CD4-positive, alpha-beta T cell treated with Interleukin-4 for 4 hours (primary cell): ENCODE data around the gene ALG9.

Source experiments
- DNase-seq: peaks from one replicate; pipeline ENCODE4 v3.0.0-alpha.2; 2020

Gene ALG9

DNA sequence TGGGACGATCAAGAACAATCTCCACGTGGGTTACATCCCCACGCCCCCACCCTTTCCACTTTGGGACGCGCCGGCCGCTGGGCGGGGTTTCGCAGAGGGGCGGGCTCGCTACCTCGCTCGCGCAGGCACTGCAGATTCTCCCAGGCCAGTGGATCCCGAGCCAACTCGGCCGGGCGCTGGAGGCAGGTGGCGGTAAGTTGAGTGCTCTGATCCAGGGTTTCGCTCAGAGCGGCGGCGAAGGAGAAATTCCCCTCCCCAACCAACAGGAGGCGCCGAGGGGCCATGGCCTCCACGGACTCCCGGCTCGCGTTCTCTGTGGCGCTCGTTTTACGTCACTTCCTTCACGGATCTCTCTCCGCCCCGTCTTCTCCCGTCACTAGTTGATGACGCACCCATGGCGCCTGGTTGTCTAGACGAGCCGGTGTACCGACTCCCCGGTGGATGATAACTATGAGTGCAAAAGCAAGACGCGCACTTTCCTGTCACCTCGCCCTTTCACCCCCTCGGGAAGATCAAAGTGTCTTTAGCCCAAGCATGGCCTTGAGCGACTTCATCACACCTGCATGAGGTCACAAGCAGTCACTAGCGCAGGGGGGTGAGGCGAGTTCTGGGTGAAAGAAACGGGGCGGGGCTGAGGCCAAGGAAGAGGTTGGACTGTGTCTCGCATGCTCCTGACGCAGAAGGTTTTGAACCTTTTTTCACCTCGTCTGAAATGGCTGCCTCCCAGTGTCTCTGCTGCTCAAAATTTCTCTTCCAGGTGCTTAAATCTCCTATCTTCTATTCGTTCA lies 7.7 kb upstream of the ALG9 start, which contains the start of the genes CFAP68 and FDXACB1:
TSS of gene CFAP68 (plus strand) at position 693 of the 788 bp plus-strand sequence. CDS start at position 713, 20 bp downstream.
TSS of gene FDXACB1 (minus strand) at position 317 of the 788 bp plus-strand sequence. CDS start at position 284, 33 bp downstream.
- DNase-seq: peak; percentile 95

GRCh38 chr11:111878385-111878848 lies 7.0 kb upstream of the ALG9 start:
- DNase-seq: no peak

DNA sequence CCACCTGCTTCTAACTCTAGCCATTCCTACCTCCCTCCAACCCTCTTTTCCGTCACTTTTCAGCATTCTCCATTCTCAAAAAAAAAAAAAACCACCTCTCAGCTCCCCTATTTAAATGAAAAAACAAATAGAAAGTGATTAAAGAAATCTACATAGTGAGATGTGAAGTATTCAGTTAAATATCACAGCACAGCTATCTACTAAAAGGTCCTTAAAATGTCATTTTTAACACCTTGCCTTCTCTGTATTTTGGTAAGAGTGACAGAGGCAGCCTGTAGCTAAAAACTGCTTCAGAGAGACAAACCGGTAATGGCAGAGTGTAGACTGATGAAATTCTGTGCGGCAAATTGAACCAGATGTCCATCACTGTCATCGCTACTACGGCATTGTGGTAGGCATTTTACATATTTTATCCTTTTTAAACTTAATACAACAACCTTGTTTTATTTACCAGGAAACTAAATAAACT lies 346 bp upstream of the ALG9 start:
- no peak for DNase-seq

GRCh38 chr11:111870522-111870885 lies 877 bp downstream of the ALG9 start:
- DNase-seq: no peak

DNA sequence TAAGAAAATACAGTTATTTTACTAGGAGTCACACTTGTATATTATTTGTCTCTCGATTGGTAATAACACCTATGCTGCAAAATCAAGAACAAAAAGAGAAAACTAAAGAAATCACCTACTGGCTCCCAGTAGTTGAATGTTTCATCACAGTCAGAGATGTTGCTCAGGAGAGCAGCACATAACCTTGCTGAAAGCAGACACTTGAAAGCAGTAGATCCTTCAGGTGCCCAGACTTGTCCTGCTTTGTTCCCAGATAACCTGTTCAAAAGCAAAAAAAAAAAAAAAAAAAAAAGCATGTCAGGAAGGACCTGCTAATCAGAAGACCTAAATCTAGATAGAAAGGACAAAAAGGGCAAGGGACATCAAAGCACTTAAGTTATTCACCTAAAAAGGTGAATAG lies 1.3 kb downstream of the ALG9 start:
- no peak for DNase-seq

DNA sequence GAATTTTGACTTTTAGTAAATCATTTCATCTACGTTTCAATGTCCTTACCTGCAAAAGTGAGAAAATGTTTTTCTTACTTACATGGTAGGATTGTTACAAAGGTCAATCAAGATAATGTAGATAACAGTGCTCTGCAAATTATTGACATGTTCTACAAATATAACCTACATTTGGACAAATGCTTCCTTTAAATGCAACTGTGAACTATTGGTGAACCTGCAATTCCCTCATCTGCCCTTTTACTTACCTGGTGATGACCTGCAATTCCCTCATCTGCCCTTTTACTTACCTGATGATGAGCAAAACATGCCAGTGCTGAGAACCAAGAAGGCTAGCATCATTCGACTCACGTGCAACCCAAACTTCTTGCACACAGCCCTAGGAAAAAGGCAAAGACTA lies 11.1 kb downstream of the ALG9 start:
- no peak for DNase-seq

DNA sequence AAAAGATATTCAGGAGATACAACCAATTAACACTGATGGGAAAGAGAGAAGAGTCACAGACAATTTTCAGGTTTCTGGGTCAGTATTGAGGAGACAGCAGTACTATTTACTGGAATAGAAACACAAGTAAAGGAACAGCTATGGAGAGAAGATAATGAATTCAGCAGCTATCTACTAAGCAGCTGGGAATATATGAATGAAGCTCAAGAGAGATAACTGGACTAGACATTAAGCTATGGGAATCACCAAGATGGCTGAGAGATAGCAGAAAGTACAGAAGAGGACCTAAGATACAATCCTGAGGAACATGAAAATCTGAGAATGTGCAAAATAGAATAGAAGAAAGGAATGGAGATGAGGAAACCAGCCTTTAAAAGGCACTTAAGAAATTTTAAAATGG lies 15.9 kb downstream of the ALG9 start:
- DNase-seq: no peak

- DNase-seq: no peak
These were observed 19.3 kb downstream of the ALG9 start for GRCh38 chr11:111852103-111852502.

DNA sequence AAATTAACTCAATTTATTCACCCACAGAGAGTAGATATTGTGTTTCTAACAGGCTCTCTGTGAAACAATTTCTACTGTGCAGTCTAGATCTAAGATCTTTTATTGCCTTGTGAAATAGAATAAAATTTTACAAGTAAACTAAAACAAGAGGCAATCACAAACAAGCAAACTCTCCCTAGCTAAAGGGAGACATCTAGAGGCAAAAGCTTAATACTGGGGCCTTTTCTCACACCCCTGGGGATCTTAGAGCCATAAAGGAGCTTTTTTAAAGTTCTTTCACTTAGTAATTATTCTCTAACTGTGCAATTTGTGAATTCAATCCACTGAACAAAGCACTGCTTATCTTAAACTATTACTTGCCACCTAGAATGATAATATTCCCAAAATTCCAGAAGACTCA lies 19.7 kb downstream of the ALG9 start:
- DNase-seq: no peak

DNA sequence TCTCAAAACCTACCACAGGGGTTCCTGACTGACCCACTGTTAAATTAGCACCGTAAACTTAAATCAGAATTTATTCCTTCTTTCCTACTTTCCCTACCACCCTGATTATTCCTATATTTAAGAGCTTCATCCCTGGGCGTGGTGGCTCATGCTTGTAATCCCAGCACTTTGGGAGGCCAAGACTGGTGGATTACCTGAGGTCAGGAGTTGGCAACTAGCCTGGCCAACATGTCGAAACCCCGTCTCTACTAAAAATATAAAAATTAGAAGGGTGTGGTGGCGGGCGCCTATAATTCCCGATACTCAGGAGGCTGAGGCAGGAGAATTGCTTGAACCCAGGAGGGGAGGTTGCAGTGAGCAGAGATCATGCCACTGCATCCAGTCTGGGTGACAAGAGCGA lies 20.3 kb downstream of the ALG9 start:
- no peak for DNase-seq

GRCh38 chr11:111849631-111850030 lies 21.8 kb downstream of the ALG9 start:
- DNase-seq: no peak

DNA sequence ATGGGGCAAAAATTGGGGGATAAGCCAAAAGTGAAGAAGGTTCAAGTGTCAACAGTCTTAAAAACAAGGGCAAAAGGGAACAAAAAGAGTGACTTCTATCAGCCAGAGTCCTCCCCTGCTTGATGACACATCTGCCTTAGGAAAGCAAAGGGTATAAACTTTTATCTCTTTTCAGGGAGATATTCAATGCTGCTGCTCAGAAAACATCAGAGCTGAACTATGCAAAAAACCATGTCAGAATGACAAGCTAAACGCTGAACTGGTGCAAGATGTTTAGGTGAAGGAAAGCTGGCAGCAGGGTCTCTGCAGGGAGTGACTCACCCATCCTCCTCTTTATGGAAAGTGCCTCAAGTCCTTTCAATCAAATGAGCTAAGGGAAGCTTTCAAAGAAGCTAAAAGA lies 24.7 kb downstream of the ALG9 start:
- no peak for DNase-seq

- DNase-seq: no peak
These were observed 25.3 kb downstream of the ALG9 start for GRCh38 chr11:111846063-111846462.

DNA sequence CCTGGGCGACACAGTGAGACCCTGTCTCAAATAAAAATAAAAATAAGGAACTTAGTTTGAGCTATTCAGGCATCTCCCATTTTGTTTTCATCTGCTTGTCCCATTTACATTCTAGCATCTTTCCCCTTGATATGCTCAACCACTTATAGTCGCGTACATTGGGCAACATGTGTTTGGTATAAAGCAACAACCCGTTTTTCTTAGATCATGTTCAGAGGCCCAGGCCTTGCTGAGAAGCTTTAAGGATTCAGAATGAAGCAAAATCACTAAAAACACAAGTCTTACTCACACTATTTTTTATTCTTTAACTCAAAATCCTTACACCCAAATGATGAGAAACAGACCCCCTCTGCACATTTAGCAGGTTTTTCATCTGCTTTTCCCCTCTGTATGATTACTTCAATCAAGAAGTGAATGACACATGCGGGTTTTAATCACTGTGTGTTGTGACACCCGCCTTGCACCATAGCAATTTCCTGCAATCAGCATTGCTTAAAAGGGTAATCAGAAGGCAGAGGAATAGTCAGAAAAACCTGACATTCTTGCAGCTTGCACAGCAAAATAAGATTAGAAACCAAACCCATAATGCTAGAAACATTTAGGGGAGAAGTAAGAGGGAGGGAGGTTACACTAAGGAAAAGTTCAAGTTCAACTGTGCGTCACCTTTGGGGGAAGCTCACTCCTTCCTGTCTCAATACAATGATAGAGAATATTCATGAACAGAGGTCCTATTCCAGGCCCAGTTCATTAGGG lies 25.9 kb downstream of the ALG9 start:
- no peak for DNase-seq

DNA sequence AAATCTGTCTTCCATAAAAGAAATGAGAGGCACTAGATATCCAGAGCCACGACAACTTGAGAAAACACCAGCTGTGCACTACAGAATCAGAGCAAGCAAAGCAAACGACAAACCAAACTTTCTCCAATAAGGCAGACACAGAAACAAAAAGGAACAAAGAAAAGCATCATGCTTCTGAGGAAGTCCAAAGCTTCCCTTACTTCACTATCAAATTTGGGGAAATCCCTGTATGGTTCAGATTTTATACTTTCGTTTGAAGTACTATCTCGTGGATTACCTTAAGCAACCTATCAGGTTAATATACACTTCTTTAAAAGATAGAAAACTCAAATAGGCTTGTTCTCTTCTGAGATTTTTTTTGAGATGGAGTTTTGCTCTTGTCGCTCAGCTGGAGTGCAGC lies 27.7 kb downstream of the ALG9 start:
- no peak for DNase-seq

DNA sequence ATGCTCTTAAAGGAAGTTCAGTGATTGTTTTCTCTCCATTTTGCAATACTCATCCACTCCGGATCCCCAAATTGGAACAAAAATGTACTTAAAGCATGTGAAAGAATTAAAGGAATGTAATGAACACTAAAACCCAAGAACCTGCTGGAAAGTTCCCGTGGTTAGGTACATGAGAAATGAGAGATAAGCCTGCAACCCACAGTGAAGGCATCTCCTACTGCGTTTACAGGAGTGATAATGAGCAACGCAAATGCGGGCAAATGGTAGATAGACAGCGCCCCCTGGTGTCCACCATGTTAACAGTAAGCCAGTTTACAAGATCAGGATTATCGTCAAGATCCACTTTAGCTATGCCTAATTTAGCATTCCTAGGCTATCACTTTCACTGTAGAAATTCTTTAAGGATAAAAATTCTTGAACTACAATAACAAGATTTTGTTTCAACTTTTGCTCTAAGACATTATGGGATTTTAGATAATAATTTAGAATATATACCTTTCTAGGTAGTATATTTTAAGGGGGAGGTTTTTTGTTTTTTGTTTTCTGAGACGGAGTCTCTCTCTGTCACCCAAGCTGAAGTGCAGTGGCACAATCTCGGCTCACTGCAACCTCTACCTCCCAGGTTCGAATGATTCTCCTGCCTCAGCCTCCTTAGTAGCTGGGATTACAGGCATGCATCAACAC lies 29.9 kb downstream of the ALG9 start:
- peak; percentile 80 for DNase-seq

GRCh38 chr11:111840143-111840542 lies 31.2 kb downstream of the ALG9 start:
- no peak for DNase-seq

GRCh38 chr11:111838054-111838453 lies 33.3 kb downstream of the ALG9 start:
- no peak for DNase-seq

DNA sequence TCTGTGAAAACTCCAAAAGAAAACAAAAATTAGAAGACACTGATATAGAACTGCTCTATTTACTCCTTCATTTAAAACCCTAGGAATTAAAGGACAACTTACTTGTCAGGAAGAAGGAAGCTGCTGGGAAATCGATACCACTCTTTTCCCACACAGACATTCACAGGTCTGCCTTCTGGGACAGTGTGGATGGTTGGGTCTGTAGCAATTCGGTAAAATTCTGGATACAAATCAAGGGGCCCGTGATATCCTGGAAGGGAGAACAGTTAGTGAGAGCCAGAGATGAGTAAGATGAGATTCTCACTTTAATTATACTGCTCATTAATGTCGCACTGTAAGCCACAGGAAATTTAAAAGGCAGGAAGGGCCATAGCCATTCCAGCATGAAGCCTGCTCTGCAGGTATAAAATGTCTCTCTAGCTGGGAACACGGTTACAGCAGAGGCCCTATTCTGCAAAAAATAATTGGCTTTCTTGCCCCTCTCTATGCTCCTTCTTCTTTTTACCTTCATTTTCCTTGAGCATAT lies 34.0 kb downstream of the ALG9 start:
- DNase-seq: no peak

- DNase-seq: no peak
These were observed 34.7 kb downstream of the ALG9 start for GRCh38 chr11:111836721-111837120.

- DNase-seq: no peak
These were observed 35.2 kb downstream of the ALG9 start for GRCh38 chr11:111836162-111836561.

DNA sequence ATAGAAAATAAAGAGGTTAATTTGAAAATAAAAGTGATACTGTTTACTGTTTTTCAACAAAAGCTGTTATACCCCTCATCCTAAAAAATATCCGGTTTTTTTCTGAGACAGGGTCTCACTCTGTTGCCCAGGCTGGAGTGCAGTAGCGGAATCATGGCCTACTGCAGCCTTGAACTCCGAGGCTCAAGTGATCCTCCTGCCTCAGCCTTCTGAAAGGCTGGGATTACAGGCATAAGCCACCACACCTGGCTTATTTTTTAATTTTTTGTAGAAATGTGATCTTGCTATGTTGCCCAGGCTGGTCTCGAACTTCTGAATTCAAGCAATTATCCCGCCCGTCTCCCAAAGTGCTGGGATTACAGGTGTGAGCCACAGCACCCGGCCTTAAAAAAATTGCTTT lies 35.7 kb downstream of the ALG9 start:
- no peak for DNase-seq
